GM06990 (cell line): ENCODE results near the gene MFSD6L.

Experiments
- DNase-seq: peaks from one replicate; pipeline ENCODE4 v3.0.0-alpha.2; 2011; ENCODE audit not compliant: insufficient read length; ENCODE audit errors: extremely low read depth
- H3K27me3 ChIP-seq: replicated peaks from 2 replicates; pipeline ENCODE4 v1.6.0; 2011; ENCODE audit warnings: low read length; ENCODE audit not compliant: control insufficient read depth, insufficient read depth
- H3K36me3 ChIP-seq: 2 replicates; pipeline ENCODE4 v1.5.1; 2011; ENCODE audit warnings: low read length; ENCODE audit not compliant: control insufficient read depth, insufficient read depth
- H3K4me3 ChIP-seq: replicated peaks from 2 replicates; pipeline ENCODE4 v1.5.1; 2011; ENCODE audit warnings: low read depth, mild to moderate bottlenecking, control low read depth, low read length
- TF ChIP-seq, protein P1 (sequence below): IDR thresholded peaks from 2 replicates; pipeline ENCODE4 v1.5.1; 2011; ENCODE audit warnings: low read length, control low read depth, mild to moderate bottlenecking, inconsistent platforms; ENCODE audit not compliant: insufficient read depth, poor library complexity, severe bottlenecking

Gene MFSD6L

GRCh38 chr17:8754890-8755289, 44.3 kb downstream of the MFSD6L start:
- H3K36me3 ChIP-seq = no peaks in the 10 kb centered on the region
- no peaks in the 10 kb centered on the region for H3K27me3 ChIP-seq
- no peak overlapping the region for H3K4me3 ChIP-seq
- TF ChIP-seq, protein P1, sequence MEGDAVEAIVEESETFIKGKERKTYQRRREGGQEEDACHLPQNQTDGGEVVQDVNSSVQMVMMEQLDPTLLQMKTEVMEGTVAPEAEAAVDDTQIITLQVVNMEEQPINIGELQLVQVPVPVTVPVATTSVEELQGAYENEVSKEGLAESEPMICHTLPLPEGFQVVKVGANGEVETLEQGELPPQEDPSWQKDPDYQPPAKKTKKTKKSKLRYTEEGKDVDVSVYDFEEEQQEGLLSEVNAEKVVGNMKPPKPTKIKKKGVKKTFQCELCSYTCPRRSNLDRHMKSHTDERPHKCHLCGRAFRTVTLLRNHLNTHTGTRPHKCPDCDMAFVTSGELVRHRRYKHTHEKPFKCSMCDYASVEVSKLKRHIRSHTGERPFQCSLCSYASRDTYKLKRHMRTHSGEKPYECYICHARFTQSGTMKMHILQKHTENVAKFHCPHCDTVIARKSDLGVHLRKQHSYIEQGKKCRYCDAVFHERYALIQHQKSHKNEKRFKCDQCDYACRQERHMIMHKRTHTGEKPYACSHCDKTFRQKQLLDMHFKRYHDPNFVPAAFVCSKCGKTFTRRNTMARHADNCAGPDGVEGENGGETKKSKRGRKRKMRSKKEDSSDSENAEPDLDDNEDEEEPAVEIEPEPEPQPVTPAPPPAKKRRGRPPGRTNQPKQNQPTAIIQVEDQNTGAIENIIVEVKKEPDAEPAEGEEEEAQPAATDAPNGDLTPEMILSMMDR = no peak
- DNase-seq = no peak

- TF ChIP-seq, protein P1 = peak; percentile 62
- Histone ChIP-seq H3K36me3 (no peaks in the 10 kb centered on the region), H3K4me3 (no peak overlapping the region), H3K27me3 (no peaks in the 10 kb centered on the region)
- no peak for DNase-seq
Observed at GRCh38 chr17:8753976-8754440, 45.2 kb downstream of the MFSD6L start.

DNA sequence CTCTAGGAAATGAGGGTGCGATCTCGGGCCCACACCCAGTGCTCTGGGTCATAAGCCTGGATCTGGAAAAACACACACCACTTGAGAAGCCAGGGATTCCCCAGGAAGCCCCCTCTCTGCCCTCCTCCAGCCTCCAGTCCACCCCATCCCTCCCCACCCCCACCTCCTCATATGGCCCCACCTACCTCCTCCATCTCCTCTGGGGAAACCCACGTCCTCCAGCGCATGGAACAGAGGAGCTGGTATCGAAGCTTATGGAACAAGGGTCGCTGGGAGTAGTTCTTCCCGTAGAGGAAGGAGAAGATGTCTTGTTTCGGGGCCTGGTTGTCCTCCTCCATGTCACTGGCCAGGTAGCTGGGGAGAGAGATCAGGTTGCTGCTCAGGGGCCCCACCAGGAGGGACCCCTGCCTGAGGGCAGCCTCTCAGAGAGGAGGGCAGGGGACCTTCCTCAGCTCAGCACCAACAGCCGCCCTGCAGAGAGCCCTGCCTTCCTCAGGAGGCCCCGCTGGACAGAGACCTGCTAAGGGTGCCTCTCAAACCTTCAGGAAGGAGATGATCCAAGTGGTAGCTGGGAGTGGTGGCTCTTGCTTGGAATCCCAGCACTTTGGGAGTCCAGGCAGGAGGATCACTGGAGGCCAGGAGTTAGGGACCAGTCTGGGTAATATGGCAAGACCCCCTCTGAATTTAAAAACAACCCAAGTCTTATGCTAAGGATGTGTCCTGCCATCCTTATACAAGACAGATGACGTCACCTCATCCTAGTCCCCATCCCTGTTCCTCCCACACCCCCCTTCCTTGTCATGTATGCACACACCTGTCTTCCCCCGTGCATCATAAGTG, 45.8 kb downstream of the MFSD6L start:
- Histone ChIP-seq H3K27me3 (no peaks in the 10 kb centered on the region), H3K4me3 (no peak overlapping the region), H3K36me3 (no peaks in the 10 kb centered on the region)
- DNase-seq = no peak
- TF ChIP-seq, protein P1 = no peak

- Histone ChIP-seq H3K27me3 (no peaks in the 10 kb centered on the region), H3K4me3 (no peak overlapping the region), H3K36me3 (no peaks in the 10 kb centered on the region)
- DNase-seq = no peak
- TF ChIP-seq, protein P1 = no peak
Observed at GRCh38 chr17:8749616-8750015, 49.5 kb downstream of the MFSD6L start.

GRCh38 chr17:8747742-8748141, 51.4 kb downstream of the MFSD6L start:
- no peak for DNase-seq
- H3K27me3 ChIP-seq = no peaks in the 10 kb centered on the region
- TF ChIP-seq, protein P1 = no peak

More at GRCh38 chr17:8747742-8748141, 51.4 kb downstream of the MFSD6L start:
- Histone ChIP-seq H3K36me3 (no peaks in the 10 kb centered on the region), H3K4me3 (no peak overlapping the region)
